ENCODE data around the gene CTSD.
"Not testable (repeated sequence)": the region's sequence is repeated elsewhere in the genome, so short reads cannot be mapped to it uniquely, and the experiment has no call there.

DNA sequence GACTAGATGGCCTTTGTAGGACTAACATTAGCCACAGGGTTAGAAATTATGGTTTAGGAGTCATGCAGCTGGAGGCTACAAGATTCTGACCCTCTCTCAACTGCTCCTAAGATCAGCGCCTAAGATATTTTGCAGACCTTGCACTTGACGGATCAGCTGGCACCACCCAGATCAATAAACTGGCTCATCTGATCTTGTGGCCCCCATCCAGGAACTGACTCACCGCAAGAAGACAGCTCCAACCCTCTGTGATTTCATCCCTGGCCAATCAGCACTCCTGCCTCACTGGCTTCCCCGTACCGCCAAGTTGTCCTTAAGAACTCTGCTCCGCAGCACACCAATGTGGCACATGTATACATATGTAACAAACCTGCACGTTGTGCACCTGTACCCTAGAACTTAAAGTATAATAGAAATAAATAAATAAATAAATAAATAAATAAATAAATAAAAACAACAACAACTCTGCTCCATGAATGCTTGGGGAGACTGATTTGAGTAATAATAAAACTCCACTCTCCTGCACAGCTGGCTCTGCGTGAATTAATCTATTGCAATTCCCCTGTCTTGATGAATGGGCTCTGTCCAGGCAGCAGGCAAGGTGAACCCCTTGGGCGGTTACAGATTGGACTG is 5.7 kb upstream of the CTSD start:
- not testable (repeated sequence) for TF ChIP-seq POLR2A, POLR2AphosphoS5 (IDR thresholded peaks at IDR 0.05)
